Stomach (tissue), 4 donors: ENCODE data around the gene MBTD1.

Experiments used
- EP300 ChIP-seq: sonication (generic); formaldehyde crosslinking; IDR thresholded peaks from one replicate; pipeline ENCODE4 v1.6.1; 2017; ENCODE audit warnings: antibody characterized with exemption
- POLR2A ChIP-seq, 4 donors: fragments of 450-650 bp; IDR thresholded peaks; one replicate each; pipeline ENCODE4 v1.6.1; 2016; ENCODE audit warnings: antibody characterized with exemption in 4 of 4, control low read depth in 2 of 4, mild to moderate bottlenecking in 1 of 4, moderate library complexity in 1 of 4
- TF ChIP-seq, protein P1 (sequence below), 7 experiments: fragments of 450-650 bp in 4 of 7; fragments of 200-600 bp in 3 of 7; sonication (generic) in 3 of 7; IDR thresholded peaks; one replicate each; pipeline ENCODE4 v1.5.1; 2016 to 2019; ENCODE audit warnings: antibody characterized with exemption in 7 of 7, control low read depth in 2 of 7, mild to moderate bottlenecking in 1 of 7

DNA sequence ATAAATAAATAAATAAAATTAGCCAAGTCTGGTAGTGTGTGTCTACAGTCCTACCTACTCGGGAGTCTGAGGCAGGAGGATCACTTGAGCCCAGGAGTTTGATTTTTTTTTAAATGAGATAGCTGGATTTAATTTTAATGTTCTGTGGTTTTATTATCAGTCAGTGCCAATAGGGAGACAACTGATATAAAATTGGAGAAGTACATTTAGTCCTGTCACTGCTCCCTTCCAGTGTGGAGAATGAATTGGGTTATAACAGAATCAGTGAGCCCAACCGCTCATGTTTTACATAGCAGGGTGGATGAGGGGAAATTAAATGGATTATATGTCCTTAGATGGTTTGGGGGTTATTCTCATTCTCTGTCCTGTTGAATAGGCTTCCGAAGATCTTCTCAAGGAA is 100.2 kb downstream of the MBTD1 start:
- TF ChIP-seq, protein P1, sequence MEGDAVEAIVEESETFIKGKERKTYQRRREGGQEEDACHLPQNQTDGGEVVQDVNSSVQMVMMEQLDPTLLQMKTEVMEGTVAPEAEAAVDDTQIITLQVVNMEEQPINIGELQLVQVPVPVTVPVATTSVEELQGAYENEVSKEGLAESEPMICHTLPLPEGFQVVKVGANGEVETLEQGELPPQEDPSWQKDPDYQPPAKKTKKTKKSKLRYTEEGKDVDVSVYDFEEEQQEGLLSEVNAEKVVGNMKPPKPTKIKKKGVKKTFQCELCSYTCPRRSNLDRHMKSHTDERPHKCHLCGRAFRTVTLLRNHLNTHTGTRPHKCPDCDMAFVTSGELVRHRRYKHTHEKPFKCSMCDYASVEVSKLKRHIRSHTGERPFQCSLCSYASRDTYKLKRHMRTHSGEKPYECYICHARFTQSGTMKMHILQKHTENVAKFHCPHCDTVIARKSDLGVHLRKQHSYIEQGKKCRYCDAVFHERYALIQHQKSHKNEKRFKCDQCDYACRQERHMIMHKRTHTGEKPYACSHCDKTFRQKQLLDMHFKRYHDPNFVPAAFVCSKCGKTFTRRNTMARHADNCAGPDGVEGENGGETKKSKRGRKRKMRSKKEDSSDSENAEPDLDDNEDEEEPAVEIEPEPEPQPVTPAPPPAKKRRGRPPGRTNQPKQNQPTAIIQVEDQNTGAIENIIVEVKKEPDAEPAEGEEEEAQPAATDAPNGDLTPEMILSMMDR (IDR thresholded peaks at IDR 0.05): no peak
- TF ChIP-seq EP300: no peak
- TF ChIP-seq POLR2A (IDR thresholded peaks at IDR 0.05): no peak
